HG03469 (cell line): ENCODE data around the gene HSCB.
"Not testable (repeated sequence)": the region's sequence is repeated elsewhere in the genome, so short reads cannot be mapped to it uniquely, and the experiment has no call there.

Experiments
- ATAC-seq: cut with Tn5 transposase; IDR thresholded peaks from one replicate; pipeline ENCODE4 v1.9.1; 2021; ENCODE audit warnings: mild to moderate bottlenecking, moderate library complexity, moderate number of reproducible peaks; ENCODE audit not compliant: unreplicated experiment

The HSCB gene

DNA sequence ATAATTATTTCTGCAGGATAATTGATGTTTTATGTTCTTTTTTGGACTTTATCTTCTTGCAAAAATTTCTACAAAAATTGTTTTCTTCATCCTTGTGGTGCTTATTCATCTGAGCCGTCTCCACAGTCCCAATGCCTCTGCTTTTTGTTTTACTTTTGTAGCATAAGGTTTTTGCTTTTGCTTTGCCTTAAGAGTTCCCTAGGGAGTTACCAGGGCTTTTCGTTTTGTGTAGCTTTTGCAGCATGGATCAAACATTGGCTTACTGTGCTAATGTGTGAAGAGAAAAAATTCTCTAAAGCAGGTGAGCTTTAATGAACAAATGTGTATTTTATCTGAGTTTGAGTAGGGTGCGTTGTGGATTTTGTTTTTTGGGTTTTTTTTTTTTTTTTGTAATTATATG is 46.8 kb downstream of the HSCB start:
- no peak for ATAC-seq

DNA sequence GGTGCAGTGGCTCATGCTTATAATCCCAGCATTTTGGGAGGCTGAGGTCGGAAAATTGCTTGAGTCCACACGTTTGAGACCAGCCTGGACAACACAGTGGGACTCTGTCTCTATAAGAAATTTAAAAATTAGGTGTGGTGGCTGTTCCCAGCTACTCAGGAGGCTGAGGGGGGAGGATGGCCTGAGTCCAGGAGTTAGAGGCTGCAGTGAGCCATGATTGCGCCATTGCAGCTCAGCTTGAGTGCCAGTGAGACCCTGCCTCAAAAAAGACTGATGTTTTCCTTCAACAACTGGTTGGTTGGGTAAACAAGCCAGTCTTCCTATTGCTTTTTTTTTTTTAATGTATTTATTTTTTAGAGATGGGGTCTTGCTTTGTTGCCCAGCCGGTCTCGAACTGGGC is 49.3 kb downstream of the HSCB start:
- ATAC-seq = no peak

- ATAC-seq = no peak
Measured at GRCh38 chr22:28791841-28792490, 50.1 kb downstream of the HSCB start.

GRCh38 chr22:28792491-28793383 is 50.9 kb downstream of the HSCB start:
- no peak for ATAC-seq

DNA sequence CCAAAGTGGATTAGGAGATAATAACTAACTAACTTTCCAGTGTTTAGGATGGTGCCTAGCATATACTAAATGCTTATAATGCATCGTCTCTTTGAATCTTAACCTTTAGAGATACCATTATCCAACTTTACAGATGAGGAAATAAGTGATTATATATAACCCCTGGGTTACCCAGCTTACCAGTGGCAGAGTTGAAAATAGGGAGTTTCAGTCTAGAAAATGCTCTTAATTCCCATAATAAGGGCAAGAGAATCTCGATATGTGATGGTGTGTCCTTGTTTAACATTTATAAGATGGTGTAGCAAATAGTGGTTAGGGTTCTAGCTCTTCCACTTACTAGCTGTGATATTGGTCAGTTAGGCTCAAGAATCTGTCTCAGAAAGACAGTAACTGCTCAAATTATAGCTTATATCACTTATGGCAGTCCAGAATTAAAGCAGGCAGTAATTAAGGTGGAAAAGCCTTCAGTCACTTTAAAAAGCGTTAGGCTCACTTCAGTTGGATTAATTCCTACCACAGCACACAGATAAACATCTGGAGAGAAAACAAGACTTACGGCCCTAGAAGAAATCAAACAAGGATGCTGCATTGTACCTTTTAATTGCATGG is 52.2 kb downstream of the HSCB start:
- no peak for ATAC-seq

GRCh38 chr22:28795071-28795693 is 53.3 kb downstream of the HSCB start:
- ATAC-seq = no peak

- no peak for ATAC-seq
Measured at GRCh38 chr22:28795932-28796856, 54.4 kb downstream of the HSCB start.

DNA sequence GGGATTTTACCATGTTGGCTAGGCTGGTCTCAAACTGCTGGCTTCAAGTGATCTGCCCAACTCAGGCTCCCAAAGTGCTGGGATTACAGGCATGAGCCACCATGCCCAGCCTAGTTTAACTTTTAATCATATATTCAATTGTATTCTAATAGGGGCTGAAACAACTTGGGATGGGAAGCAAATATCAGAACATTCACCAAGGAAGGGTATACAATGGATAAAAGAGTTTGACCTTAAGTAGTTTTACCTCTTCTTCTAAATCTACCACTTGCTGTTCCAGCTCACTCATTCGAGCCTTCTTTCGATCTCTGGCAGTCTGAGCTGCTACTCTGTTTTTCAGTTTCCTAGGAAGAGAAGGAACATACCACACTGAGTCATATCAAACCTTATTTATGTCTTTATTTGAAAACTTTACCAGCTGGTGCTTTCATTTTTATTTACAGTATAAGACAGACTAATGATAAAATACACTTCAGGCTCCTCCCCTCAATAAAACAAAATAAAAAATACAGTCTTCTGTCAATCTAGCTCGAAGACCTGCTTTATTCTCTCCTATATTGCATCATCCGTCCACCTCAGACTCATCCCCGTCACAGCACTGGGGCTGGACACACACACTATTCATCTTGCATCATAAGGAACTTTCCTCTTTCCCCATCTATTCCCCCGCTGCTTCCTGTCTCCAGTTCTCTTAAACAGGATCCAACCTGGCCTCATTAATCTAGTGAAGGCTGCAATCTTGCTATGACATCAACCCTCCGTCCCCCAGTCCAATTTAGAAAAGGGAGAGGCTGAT is 57.2 kb downstream of the HSCB start:
- ATAC-seq = no peak

- ATAC-seq = peak; percentile 2
Measured at GRCh38 chr22:28799606-28800307, 57.9 kb downstream of the HSCB start.

GRCh38 chr22:28800308-28801041 is 58.6 kb downstream of the HSCB start, which contains the start of gene XBP1:
TSS of gene XBP1 (minus strand) at chr22:28800569.
- ATAC-seq = peak; percentile 71

DNA sequence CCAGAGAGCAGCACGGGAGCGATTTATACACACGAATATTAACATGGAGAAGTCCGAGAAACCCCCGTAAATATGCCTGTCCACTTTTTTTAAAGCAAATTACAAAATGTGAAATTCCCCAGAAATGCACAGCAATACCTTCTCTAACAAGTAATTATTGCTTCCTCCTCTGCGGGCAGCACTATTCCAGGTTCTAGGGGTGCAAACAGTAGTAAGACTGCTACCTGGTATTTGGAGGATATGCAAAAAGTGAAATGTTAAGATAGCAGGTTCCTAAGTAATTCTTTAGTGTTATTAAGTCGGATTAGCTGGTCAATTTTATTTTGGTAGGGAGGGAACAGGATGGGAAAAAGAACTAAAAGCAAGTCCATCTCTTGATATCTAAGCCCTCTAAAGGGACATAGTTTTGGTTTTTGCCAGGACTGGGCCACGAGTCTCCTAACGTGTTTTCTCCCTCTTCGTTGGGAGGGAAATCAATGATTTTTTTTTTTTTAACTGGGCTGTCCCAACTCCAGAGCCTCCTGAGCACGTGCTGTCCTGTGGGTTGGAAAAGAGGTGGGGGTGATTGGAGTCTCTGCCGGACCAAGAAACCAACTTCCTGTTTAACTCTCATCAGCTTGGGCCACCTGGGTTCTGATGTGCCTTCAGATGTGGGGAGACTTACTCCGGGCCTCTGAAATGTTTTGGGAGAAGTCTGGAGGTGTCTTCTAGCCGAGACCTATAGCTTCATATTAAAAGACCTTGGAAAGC is 60.2 kb downstream of the HSCB start:
- ATAC-seq = no peak

DNA sequence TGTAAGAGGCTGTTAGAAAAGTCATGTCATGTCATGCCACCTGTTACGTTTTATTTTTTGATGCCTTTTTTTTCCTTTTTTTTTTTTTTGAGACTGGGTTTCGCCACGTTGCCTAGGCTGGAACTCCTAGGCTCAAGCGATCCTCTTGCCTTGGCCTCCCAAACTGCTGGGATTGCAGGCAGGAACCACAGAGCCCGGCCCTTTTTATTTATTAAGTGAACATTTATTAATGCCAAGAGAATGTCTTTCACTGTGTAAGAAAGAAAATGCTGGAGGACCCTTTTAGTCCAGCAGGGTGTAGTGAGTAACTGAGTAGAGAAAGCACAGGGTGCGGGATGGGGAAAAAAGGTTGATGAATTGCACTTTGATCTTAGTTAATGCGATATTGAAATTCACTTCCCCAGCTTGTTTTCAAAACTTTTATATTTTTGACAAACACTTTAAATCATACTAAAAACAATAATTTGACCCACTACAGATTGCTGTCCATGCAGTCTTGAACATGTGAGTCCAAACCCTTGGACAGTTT is 60.8 kb downstream of the HSCB start:
- ATAC-seq = no peak

GRCh38 chr22:28805426-28805825 is 63.6 kb downstream of the HSCB start:
- not testable (repeated sequence) for ATAC-seq
